Measurements from ENCODE around the gene ZBTB20. TPM values are rescaled to one million over a fixed set of nuclear protein-coding genes. Genes with fewer than 3 reads are reported as not detected.

The ZBTB20 gene
- polyA plus RNA-seq, 1 of the 3 experiments (the other 2 are of a cell fraction), result 0.43 TPM

DNA sequence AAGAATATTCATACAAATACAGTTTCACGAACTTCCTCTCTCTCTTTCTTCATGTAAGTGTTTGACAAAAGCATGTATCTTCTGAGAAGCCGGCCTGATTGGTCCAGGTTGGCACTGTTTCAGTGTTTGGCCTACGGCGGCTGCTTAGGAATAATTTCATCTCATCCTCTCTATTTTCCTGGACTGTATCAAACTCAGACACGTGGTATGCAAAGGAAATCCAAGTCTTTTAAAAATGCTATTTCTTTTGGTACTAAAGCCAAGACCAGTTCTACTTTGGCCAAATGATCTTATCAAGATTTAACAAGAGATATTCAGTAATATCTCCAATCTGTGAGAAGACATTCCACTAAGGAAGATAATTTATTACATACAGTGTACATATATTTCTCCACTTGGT lies 700.5 kb downstream of the ZBTB20 start (continued):
- peak; percentile 72 for TF ChIP-seq PBX3 (IDR thresholded peaks at IDR 0.05)
- TF ChIP-seq USF1 (IDR thresholded peaks at IDR 0.05; ENCODE audit: borderline replicate concordance, low read depth), result 0 out of 2 replicates have a peak, but pooled peaks have one; percentile 28
- TF ChIP-seq EZH2phosphoT487 (IDR thresholded peaks at IDR 0.05; ENCODE audit: borderline replicate concordance, low read depth), result no peak
- TF ChIP-seq TEAD4 (IDR thresholded peaks at IDR 0.05; ENCODE audit: borderline replicate concordance, insufficient read depth), result peak; percentile 49; the same call in 1 of the 2 replicates
- peak; percentile 87 for TF ChIP-seq NFIC (IDR thresholded peaks at IDR 0.05; ENCODE audit: borderline replicate concordance)
- TF ChIP-seq RCOR1 (IDR thresholded peaks at IDR 0.05; ENCODE audit: low read length), result no peak
- TF ChIP-seq RXRA (IDR thresholded peaks at IDR 0.05; ENCODE audit: borderline replicate concordance, low read depth), result no peak
- peak in 1 of 2 experiments; percentile 60; a peak in 1 of 4 replicates for TF ChIP-seq EP300 (IDR thresholded peaks at IDR 0.05; ENCODE audit: borderline replicate concordance in 1 of 2, low read depth in 1 of 2, low read length in 1 of 2)
- TF ChIP-seq FOXM1 (IDR thresholded peaks at IDR 0.05; ENCODE audit: low read depth), result no peak
- no peak for TF ChIP-seq SIN3A (IDR thresholded peaks at IDR 0.05; ENCODE audit: borderline replicate concordance, low read depth, low read length)
- no peak for TF ChIP-seq IRF3 (IDR thresholded peaks at IDR 0.05; ENCODE audit: low read depth, low read length)
- TF ChIP-seq CHD2 (IDR thresholded peaks at IDR 0.05; ENCODE audit: low read length, partially characterized antibody), result no peak
- TF ChIP-seq YY1 (IDR thresholded peaks at IDR 0.05; ENCODE audit: low read depth), result no peak
- no peak for TF ChIP-seq MEF2A (IDR thresholded peaks at IDR 0.05; ENCODE audit: borderline replicate concordance, low read depth)
- TF ChIP-seq NRF1 (IDR thresholded peaks at IDR 0.05; ENCODE audit: low read depth, low read length), result no peak
- TF ChIP-seq ELF1 (IDR thresholded peaks at IDR 0.05), result no peak
- TF ChIP-seq FOXJ3 (CRISPR knock-in tag; IDR thresholded peaks at IDR 0.05), result no peak
- TF ChIP-seq, protein P1, sequence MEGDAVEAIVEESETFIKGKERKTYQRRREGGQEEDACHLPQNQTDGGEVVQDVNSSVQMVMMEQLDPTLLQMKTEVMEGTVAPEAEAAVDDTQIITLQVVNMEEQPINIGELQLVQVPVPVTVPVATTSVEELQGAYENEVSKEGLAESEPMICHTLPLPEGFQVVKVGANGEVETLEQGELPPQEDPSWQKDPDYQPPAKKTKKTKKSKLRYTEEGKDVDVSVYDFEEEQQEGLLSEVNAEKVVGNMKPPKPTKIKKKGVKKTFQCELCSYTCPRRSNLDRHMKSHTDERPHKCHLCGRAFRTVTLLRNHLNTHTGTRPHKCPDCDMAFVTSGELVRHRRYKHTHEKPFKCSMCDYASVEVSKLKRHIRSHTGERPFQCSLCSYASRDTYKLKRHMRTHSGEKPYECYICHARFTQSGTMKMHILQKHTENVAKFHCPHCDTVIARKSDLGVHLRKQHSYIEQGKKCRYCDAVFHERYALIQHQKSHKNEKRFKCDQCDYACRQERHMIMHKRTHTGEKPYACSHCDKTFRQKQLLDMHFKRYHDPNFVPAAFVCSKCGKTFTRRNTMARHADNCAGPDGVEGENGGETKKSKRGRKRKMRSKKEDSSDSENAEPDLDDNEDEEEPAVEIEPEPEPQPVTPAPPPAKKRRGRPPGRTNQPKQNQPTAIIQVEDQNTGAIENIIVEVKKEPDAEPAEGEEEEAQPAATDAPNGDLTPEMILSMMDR (IDR thresholded peaks at IDR 0.05), result no peak
- no peak for TF ChIP-seq TAF1 (IDR thresholded peaks at IDR 0.05; ENCODE audit: borderline replicate concordance, low read depth, low read length)
- TF ChIP-seq RAD21 (IDR thresholded peaks at IDR 0.05; ENCODE audit: low read length), result no peak
- TF ChIP-seq, protein P2, sequence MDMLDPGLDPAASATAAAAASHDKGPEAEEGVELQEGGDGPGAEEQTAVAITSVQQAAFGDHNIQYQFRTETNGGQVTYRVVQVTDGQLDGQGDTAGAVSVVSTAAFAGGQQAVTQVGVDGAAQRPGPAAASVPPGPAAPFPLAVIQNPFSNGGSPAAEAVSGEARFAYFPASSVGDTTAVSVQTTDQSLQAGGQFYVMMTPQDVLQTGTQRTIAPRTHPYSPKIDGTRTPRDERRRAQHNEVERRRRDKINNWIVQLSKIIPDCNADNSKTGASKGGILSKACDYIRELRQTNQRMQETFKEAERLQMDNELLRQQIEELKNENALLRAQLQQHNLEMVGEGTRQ (IDR thresholded peaks at IDR 0.05; ENCODE audit: borderline replicate concordance, low read depth, low read length), result no peak
- peak; percentile 85 for TF ChIP-seq TCF12 (IDR thresholded peaks at IDR 0.05)
- TF ChIP-seq MXI1 (IDR thresholded peaks at IDR 0.05; ENCODE audit: low read depth, low read length), result no peak
- TF ChIP-seq, protein P3, sequence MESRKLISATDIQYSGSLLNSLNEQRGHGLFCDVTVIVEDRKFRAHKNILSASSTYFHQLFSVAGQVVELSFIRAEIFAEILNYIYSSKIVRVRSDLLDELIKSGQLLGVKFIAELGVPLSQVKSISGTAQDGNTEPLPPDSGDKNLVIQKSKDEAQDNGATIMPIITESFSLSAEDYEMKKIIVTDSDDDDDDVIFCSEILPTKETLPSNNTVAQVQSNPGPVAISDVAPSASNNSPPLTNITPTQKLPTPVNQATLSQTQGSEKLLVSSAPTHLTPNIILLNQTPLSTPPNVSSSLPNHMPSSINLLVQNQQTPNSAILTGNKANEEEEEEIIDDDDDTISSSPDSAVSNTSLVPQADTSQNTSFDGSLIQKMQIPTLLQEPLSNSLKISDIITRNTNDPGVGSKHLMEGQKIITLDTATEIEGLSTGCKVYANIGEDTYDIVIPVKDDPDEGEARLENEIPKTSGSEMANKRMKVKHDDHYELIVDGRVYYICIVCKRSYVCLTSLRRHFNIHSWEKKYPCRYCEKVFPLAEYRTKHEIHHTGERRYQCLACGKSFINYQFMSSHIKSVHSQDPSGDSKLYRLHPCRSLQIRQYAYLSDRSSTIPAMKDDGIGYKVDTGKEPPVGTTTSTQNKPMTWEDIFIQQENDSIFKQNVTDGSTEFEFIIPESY (IDR thresholded peaks at IDR 0.05; ENCODE audit: borderline replicate concordance, low read depth), result no peak
- TF ChIP-seq GATA2 (CRISPR knock-in tag; IDR thresholded peaks at IDR 0.05), result no peak

All from SK-N-SH (cell line).